OCI-LY7 (cell line): ENCODE results near the gene PUDP. TPM values are rescaled to one million over a fixed set of nuclear protein-coding genes. Genes with fewer than 3 reads are reported as not detected.
A peak's percentile ranks its signal among the peaks of the same experiment; 100 is the strongest.

ENCODE experiments used
- BruUV-seq: library from RNA; stranded (reverse); fragments of 400-500 nt; replicated peaks from 2 replicates; lab custom pipeline; 2021; lab: Mats Ljungman, UMichigan
- CTCF ChIA-PET: fragments of 300-600 bp; sonication (Branson Sonifier 250); formaldehyde crosslinking; loops from one replicate; lab custom pipeline; 2022; ENCODE audit warnings: antibody characterized with exemption; ENCODE audit not compliant: unreplicated experiment; lab: Charles Lee
- POLR2A ChIA-PET: fragments of 300-600 bp; sonication (Branson Sonifier 250); formaldehyde crosslinking; loops from one replicate; lab custom pipeline; 2022; ENCODE audit warnings: antibody characterized with exemption; lab: Charles Lee
- DNase-seq: peaks from one replicate; pipeline ENCODE4 v3.0.0-alpha.2; 2015; ENCODE audit warnings: low spot score
- H2AFZ ChIP-seq: fragments of 200-600 bp; sonication (generic), shearing (Covaris generic); 2 replicates; pipeline ENCODE4 v1.6.1; 2014; ENCODE audit warnings: mild to moderate bottlenecking, antibody characterized with exemption, low read length, moderate library complexity
- H3K27ac ChIP-seq: fragments of 200-600 bp; sonication (generic); 2 replicates; pipeline ENCODE4 v1.5.1; 2014; ENCODE audit warnings: mixed run types, low read depth, mild to moderate bottlenecking, moderate library complexity, low read length, inconsistent platforms; ENCODE audit not compliant: poor library complexity, severe bottlenecking
- H3K36me3 ChIP-seq: fragments of 200-600 bp; sonication (generic); 2 replicates; pipeline ENCODE4 v1.6.1; 2014; ENCODE audit warnings: mild to moderate bottlenecking, antibody characterized with exemption, low read length, moderate library complexity, mixed read lengths; ENCODE audit not compliant: insufficient read depth
- H3K4me1 ChIP-seq: fragments of 200-600 bp; sonication (generic); 2 replicates; pipeline ENCODE4 v1.5.1; 2014; ENCODE audit warnings: mild to moderate bottlenecking, low read length; ENCODE audit not compliant: insufficient read depth, poor library complexity, severe bottlenecking
- H3K4me2 ChIP-seq: fragments of 200-600 bp; sonication (generic); 2 replicates; pipeline ENCODE4 v1.6.1; 2014; ENCODE audit warnings: mild to moderate bottlenecking, low read length
- H3K4me3 ChIP-seq: fragments of 200-600 bp; sonication (generic); 2 replicates; pipeline ENCODE4 v1.5.1; 2014; ENCODE audit warnings: mild to moderate bottlenecking, low read depth, low read length; ENCODE audit not compliant: poor library complexity, severe bottlenecking
- H3K79me2 ChIP-seq: fragments of 200-600 bp; sonication (generic); 2 replicates; pipeline ENCODE4 v1.6.1; 2016; ENCODE audit warnings: low read depth, mild to moderate bottlenecking, low read length, moderate library complexity, mixed read lengths; ENCODE audit not compliant: insufficient read depth
- H3K9me2 ChIP-seq: fragments of 200-600 bp; sonication (generic); 2 replicates; pipeline ENCODE4 v1.6.1; 2016; ENCODE audit warnings: mild to moderate bottlenecking, low read length, mixed read lengths; ENCODE audit not compliant: insufficient read depth
- H3K9me3 ChIP-seq: fragments of 200-600 bp; sonication (generic); 2 replicates; pipeline ENCODE4 v1.6.1; 2014; ENCODE audit warnings: mild to moderate bottlenecking, mixed run types, low read length, mixed read lengths
- H4K20me1 ChIP-seq: fragments of 200-600 bp; sonication (generic); 2 replicates; pipeline ENCODE4 v1.6.1; 2014; ENCODE audit warnings: mild to moderate bottlenecking, antibody characterized with exemption, low read length, moderate library complexity, mixed read lengths; ENCODE audit not compliant: insufficient read depth
- EZH2phosphoT487 ChIP-seq: fragments of 200-600 bp; sonication (generic); IDR thresholded peaks from 2 replicates; pipeline ENCODE4 v1.6.1; 2018; ENCODE audit warnings: low read depth, borderline replicate concordance, mild to moderate bottlenecking, mixed run types, antibody characterized with exemption, low read length, moderate library complexity, mixed read lengths
- intact Hi-C: fragments of 100-400 bp; cut with micrococcal nuclease; formaldehyde crosslinking; loops from one replicate; pipeline ENCODE4 v1.10.0; 2022; ENCODE audit not compliant: unreplicated experiment
- total RNA-seq, 2 experiments: library from RNA; depleted of rRNA in 1 of 2; stranded (reverse); fragments of >200 nt in 1 of 2; shearing (Covaris generic) in 1 of 2; gene quantifications; 2 replicates each; pipeline ENCODE4 v1.2.3, GENCODE V29; 2014 to 2022
- TF ChIP-seq, protein P1 (sequence below): fragments of 200-600 bp; sonication (generic); conservative IDR thresholded peaks from 2 replicates; pipeline ENCODE4 v1.5.1; 2014; ENCODE audit warnings: mild to moderate bottlenecking, antibody characterized with exemption, low read length, moderate library complexity, mixed read lengths

PUDP gene
- total RNA-seq, 2 experiments from 2014 or later, result 8.8 to 25.7 TPM

DNA sequence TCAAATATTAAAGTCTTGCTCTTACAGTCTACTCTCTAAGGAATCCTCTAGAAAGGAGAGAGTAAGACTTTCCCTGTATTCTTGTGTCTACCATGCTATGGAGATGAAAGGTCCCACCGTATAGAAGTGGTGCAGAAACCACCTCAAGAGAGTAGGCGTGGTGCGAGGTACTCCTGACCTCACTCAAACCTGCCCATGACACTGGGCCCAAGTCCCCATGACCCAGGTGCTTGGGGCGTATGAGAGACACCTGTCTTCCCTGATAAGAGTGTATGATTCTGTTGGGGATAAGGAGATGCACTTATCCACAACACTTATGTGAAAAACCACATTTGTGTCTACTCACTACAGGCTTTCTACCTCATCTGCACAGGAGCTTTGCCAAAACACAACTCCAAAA, 55.4 kb downstream of the PUDP start:
- ChIA-PET CTCF (no interaction called here), POLR2A (interaction anchor here (1.4 to 2.0 kb wide), 2 partner anchors 9 to 17 kb away, joined by 4 to 11 read pairs; no protein-coding TSS in a partner anchor)
- Histone ChIP-seq H3K36me3 (peaks cover 4% of the 10 kb centered on the region), H2AFZ (no peak overlapping the region), H3K9me2 (no peaks in the 10 kb centered on the region), H3K4me3 (no peak overlapping the region), H4K20me1 (no peaks in the 10 kb centered on the region; the same call in 1 of the 2 replicates), H3K4me1 (peaks cover 66% of the 10 kb centered on the region), H3K27ac (peak overlapping the region; percentile 51), H3K9me3 (no peaks in the 10 kb centered on the region), H3K4me2 (peak overlapping the region; percentile 67; the same call in 1 of the 2 replicates), H3K79me2 (peaks cover 13% of the 10 kb centered on the region; the same call in 1 of the 2 replicates)
- no peak for DNase-seq
- BruUV-seq, result no TSS peak
- TF ChIP-seq, protein P1, sequence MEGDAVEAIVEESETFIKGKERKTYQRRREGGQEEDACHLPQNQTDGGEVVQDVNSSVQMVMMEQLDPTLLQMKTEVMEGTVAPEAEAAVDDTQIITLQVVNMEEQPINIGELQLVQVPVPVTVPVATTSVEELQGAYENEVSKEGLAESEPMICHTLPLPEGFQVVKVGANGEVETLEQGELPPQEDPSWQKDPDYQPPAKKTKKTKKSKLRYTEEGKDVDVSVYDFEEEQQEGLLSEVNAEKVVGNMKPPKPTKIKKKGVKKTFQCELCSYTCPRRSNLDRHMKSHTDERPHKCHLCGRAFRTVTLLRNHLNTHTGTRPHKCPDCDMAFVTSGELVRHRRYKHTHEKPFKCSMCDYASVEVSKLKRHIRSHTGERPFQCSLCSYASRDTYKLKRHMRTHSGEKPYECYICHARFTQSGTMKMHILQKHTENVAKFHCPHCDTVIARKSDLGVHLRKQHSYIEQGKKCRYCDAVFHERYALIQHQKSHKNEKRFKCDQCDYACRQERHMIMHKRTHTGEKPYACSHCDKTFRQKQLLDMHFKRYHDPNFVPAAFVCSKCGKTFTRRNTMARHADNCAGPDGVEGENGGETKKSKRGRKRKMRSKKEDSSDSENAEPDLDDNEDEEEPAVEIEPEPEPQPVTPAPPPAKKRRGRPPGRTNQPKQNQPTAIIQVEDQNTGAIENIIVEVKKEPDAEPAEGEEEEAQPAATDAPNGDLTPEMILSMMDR, result no peak
- TF ChIP-seq EZH2phosphoT487, result no peak
- intact Hi-C loops, result no loop called here

DNA sequence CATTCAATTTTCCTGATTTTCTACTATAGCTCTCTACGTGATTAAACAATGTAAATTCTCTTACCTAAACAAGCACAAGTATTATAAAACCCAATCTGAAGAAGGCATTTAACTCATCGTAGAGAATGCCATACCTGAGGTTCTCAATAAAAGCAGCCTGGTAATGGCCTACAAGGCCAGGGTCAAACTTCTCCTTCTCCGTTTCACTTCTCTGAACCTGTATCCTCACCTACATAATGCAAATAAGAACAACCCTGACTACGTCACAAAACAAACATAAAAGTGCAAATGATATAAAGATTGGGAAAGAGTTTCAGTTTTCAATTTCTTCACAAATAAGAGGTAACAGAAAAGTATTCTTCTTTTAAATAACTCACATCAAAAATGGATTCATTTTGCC, 56.0 kb downstream of the PUDP start:
- intact Hi-C loops, result no loop called here
- POLR2A ChIA-PET, result interaction anchor here (0.9 to 1.6 kb wide), 3 partner anchors 10 to 23 kb away, joined by 4 to 6 read pairs (median 6); no protein-coding TSS in a partner anchor
- peak overlapping the region; percentile 51 for H3K27ac ChIP-seq

More for the DNA sequence above, 56.0 kb downstream of the PUDP start:
- CTCF ChIA-PET, result no interaction called here
- Histone ChIP-seq H3K79me2 (peaks cover 13% of the 10 kb centered on the region; the same call in 1 of the 2 replicates), H3K9me2 (no peaks in the 10 kb centered on the region), H3K36me3 (peaks cover 4% of the 10 kb centered on the region), H3K9me3 (no peaks in the 10 kb centered on the region), H3K4me1 (peaks cover 72% of the 10 kb centered on the region), H4K20me1 (no peaks in the 10 kb centered on the region; the same call in 1 of the 2 replicates), H3K4me3 (no peak overlapping the region), H2AFZ (no peak overlapping the region), H3K4me2 (peak overlapping the region; percentile 67; the same call in 1 of the 2 replicates)
- TF ChIP-seq EZH2phosphoT487, result no peak
- TF ChIP-seq, protein P1, result no peak
- no TSS peak for BruUV-seq
- DNase-seq, result no peak
